DMS79 (cell line): ENCODE data around the gene MMP26.
"Not testable (repeated sequence)": the region's sequence is repeated elsewhere in the genome, so short reads cannot be mapped to it uniquely, and the experiment has no call there.

Source experiments
- DNase-seq: peaks from one replicate; lab custom pipeline; 2025; lab: John Stamatoyannopoulos, UW

The MMP26 gene

DNA sequence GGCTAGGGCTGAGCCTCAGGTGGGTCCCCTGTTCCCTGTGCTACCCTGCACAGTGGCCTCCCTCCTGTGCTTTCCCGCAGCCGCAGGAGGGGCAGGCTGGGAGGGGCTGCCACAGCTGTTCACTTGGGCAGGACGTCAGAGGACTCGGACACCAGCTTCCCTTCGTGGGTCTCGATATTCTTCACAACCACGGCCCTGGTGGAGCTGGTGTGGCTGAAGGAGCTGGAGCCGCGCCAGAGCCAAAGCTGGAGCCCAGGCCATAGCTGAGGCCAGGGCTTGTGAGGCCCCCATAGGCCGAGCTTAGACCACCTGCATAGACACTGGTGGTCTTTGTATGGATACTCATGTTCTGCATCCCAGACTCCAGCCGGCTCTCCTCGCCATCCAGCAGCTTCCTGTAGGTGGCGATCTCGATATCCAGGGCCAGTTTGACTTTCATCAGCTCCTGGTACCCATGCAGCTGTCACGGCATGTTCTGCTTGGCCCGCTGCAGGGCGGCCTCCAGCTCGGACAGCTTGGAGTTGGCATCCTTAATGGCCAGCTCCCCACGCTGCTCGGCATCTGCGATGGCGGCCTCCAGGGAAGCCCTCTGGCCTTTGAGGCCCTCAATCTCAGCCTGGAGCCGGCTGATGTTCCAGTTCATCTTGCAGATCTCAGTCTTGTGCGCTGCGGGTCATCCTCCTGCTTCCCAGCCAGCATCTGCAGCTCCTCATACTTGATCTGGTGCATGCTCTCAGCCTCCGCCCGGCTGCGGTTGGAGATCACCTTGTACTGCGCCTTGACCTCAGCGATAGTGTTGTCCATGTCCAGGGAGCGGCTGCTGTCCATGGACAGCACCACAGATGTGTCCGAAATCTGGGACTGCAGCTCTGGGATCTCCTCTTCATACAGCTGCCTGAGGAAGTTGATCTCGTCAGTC is 18.3 kb downstream of the MMP26 start:
- DNase-seq, result not testable (repeated sequence)

DNA sequence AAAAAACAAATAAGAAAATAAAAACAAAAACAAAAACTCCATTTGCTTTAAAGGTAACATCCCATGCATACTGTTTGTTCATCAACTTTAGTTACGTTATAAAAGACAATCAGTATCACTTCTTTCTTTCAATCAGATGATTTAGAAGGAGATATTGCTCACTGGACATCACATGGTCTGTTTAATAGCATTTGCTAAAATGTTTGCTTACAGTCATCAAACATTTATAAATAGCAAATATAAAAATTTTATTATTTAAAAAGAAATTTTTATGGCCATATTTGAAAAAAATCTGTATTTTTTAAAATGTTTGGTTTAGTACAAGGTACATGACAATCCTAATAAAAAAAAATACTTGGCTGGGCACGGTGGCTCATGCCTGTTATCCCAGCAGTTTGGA is 22.6 kb downstream of the MMP26 start:
- no peak for DNase-seq

DNA sequence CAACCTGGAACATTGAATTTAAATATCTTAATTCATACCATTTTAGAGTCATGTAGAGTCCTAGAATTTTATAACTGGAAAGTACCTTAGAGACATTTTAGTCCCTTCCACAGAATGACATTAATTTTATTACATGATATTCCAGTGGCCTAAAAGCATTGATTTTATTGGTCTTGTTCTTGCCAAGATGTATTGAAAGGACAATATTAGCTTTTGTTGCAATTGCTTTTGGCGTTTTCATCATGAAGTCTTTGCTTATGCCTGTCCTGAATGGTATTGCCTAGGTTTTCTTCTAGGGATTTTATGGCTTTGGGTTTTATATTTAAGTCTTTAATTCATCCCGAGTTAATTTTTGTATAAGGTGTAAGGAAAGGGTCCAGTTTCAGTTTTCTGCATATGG is 36.2 kb downstream of the MMP26 start:
- no peak for DNase-seq

DNA sequence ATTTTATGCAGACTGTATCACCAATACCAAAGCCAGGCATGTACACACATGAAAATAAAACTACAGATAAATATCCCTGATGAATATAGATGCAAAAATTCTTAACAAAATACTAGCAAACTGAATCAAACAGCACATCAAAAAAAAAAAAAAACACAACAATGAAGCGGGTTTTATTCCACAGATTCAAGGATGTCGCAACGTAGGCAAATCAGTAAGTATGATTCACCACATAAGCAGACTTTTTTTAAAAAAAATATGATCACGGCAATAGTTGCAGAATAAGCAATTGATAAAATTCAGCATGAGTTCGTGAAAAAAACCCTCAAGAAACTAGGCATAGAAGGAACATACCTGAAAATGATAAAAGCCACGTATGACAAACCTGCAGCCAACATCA is 43.9 kb downstream of the MMP26 start:
- no peak for DNase-seq

- DNase-seq, result no peak
Measured at GRCh38 chr11:4751201-4751600, 46.6 kb downstream of the MMP26 start.
